HG03108 (cell line): ENCODE data around the gene RAD51B.
A peak's percentile ranks its signal among the peaks of the same experiment; 100 is the strongest.

Experiments used
- ATAC-seq: cut with Tn5 transposase; IDR thresholded peaks from one replicate; pipeline ENCODE4 v1.9.1; 2021; ENCODE audit warnings: moderate library complexity; ENCODE audit not compliant: unreplicated experiment

Gene RAD51B

DNA sequence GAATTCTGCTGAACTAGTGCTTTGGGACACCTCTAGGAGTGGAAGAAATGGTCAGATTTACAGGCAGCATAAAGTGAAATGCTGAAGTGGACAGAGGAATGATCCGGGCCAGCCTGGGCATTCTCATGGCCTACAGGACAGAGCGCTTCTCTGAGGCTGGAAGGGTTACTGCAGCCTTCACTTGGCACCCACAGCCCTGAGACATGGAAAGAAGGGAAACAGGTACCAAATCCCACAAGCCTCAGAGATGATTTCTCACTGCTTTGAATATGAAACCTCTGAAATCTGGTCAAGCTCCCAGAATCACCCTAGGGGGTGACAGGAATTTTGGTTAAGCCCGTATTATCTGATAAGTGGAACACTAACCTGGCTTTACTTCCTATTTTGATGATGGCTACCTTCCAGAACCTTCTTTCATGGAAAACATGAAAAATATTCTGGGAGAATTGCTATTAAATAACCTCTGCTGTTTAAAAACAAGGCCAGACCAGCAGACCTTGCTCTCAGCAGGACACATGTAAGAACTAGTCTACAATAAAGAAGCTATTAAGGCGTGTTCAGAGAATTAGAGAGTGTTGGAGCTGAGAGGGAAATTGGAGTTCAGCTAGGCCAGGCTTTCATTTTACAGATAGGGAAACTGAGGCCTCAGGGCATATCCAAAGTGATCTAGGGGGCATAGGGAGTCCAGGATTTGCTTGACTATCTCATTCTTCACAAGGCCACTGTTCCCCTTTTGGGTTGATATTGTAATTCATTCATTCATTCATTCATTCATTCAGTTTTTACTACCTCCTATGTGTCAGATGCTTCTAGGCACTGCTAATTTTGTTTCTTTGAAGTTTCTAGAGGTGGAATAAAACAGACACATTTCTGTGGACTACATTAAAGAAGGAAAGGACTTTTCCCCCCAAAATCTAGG is 691.8 kb downstream of the RAD51B start:
- no peak for ATAC-seq

DNA sequence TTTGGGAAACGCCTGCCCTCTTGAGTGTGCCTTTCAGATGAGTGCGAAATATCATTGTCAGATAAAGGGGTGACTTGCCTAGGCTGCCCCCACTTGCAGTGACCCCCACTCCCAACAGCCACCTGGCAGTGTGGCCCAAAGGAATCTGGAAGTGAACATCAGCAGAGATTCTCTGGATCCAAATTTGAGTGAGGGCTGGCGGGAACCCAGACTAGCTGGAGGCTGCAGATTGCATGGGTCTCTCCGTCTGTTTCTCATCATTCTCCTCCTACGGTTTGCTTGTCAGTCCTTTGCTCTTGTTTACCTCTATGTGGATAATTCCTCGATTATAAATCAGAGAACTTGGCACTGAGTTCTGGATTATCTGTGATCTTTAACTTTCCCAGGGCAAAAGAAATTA is 692.5 kb downstream of the RAD51B start:
- no peak for ATAC-seq

DNA sequence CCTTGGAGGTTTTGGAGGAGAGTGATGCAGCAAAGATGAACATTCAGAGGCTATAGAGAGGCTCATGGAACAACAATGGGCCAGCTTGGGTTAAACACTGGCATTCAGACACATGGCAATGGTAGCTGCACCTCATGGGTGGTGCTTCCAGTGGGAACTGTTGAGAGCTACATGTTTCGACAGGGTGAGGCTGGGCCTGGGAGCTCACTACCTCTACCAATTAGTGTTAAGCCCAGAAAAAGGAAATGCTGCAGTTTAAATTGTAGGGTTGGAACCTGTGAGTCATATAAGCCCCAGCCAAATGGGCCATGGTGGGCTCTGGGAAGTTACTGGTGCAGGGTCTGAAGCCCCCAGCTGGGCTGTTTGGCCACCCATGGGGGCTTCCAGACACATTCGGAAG is 693.6 kb downstream of the RAD51B start:
- no peak for ATAC-seq

DNA sequence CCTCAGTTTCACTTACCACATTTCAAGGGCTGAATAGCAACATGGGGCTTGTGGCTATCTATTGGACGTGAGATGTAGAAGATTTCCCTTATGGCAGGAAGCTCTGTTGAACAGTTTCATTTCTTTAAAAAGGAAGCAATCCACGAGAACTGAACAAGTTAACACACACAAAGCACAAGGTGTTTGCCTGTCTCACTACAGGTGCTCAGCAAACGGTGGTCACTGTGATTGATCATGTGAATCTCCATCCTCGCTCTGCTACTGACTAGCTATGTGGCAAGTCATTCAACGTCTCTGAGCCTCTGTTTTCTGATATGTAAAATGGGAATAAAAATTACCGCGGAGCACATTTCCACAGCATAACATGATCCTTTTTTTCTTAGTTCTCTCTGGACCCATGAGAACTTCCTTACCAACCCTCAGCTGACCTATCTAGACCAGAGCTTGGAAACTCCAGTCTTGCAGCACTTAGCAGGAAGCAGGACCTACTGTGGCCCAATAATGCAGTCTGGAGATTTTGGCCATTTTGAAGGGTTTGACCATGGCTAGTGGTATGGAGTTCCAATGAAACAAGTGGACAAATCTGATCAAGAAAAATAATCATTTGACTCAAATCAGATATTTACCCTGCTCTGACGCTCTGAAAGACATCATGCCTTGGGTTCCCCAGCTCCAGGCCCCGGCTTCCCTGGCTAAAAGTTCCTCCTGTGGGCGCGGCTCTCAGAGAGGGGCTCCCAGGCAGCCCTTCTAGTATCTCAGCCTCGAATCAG is 694.4 kb downstream of the RAD51B start:
- ATAC-seq: peak; percentile 57

DNA sequence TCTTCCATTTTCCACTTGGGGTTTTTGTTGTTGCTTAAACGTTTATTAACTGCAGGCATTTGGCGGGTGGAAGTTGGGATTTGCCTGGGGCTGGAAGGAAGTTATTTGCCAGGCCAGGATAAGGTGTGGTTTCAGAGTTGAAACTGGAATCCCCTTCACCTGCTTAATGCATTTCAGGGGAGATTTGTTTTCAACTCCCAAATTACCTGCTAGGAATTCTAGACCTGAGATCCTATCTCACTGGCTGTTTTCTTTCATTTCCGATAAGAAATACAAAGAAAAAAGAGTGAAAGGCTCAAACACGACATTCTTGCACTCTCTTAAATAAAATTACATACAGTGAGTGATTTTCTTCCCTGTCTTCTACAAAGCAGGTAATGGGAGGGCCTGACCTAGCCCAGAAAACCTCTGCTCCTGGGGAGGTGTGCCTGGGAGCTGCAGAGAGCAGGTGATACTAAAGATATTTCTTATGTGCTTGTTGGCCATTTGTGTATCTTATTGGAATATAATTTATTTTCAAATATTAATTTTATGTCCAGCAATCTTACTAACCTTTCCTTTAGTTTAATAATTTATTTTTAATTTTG is 695.1 kb downstream of the RAD51B start:
- no peak for ATAC-seq

DNA sequence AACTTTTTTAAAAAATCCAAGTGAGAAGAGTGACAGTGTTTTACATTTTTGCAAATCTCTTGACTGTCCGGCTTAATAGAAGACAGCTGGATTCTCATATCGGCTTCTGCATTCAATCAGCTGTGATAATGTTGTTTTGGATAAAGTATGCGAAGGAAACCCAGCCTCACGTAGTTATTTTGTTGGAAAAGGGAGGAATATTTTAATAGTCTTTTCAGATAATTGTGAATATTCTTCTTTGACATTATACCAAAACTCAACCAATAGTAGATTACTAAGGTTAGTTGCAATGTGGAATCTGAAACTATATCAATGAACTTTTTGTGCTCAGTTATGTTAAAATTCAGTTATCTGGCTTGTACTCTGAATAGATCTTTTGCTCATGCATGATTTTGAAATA is 696.8 kb downstream of the RAD51B start:
- ATAC-seq: no peak

DNA sequence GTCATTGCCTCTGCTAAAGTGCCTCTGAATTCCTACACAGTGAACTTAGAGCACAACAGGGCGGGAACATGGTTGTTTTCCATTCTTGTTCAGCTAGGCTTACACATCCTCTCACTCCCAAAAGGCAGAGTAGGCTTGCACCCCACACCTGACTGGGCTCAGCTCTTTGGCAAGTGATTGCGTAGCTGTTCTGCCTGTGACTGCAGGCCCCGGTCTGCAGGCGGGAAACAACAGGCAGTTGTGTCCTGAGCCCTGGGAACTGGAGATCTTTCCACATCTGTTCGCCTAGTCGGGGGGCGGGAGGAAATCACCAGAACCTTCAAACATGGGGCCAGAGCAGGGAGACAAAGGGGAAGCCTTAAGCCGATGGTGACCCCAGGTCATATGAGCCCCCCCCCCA is 698.6 kb downstream of the RAD51B start:
- no peak for ATAC-seq

DNA sequence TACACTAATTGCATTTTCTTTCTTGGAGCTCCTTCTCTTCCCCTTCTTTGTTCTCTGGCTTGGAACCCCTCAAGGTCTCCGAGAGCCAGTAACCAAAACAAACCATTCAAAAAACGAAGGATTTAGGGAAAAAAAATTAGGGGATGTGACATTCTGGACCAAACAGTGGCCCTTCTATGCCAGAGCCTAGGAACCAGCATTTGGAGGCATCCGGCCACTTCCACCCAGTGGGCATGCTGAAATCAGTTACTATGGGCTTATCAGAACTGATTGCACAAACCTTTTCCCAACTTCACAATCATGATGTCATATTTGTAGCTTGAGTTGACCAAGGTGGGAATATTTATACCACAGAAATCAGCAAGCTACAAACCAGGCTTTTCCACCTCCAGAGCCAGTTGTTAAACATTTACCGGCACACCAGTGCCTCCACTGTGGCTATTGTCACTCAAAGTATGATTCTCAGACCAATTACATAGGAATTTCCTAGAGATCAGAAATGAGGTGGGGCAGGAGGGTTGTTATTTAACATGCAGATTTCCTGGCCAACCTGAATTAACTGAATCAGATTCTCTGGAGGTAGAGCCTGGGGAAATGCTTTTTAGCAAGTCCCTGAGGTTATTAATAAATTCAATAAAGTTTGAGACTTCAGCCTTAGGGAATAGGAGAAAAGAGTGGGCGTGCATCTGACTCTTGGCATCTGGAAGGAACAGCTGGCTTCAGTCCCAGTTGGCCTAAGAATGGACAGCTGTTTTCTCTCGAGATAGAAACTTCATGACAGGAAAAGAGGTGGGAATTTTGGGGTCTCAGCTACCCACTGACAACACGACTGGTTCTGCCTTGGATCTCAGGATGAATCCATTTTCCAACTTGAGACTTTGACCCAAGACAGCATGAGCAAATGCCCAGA is 699.4 kb downstream of the RAD51B start:
- ATAC-seq: no peak

DNA sequence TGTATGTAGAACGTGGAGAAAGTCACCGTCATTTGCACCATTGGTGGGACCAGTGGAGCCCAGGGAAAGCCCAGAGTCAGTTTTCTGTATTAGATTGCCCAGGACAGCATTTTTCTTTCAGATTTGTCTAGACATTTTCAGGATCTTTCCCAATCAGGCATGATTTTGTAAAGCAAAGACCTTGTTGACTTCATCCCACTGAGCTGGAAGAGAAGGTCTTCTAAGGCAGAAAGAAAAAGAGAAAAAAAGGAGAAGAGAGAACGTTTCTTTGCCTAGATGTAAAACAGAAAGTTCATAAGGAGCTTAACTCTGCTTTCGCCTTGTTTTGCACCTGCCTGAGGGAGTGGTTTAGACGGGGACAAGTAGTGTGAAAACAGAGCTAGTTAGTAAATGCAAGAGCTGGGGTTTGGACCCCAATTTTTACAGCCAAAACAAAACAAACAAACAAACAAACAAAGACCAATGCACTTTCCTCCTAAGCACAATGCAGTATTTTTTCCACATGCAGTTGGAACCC is 700.1 kb downstream of the RAD51B start:
- ATAC-seq: no peak

DNA sequence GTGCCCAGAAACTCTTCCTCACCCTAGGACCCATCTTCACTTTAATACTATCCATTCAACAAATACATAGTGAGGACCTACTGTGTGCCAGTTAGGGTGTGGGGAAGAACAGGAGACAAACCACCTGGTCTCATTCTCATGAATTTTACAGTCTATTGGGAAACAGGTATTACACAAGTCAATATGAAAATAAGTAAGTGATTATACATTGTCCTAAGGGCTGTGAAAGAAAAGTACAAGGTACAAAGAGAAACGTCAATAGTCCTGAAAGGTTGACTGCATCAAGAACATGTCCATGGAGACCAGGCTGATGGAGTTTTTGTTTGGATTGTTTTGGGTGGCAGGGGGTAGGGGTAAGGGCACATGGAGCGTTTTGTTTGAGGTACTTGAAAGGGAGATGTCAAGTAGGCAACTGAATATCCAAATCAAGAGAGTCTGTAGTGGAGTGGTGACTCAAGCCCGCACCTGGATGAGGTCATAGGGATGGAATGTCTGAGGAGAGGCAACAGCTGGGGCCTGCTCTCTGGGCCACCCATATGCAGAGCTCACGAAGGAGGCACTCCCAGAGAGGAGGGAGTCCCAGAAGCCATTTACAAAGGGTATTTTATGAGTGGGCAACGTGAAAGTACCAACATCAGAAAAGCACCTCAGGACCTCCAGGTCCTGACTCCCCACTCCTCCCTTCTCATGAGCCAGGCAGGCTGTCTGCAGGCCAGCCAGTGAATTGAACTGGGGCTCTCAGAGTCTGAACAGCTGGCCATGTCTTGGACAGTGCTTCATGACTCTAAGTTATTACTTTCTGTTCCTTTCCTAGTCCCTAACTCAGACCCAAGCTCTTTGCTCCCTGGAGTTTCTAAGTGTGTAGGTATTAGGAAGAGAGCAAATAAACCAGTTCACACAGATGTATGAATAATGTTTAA is 701.3 kb downstream of the RAD51B start:
- no peak for ATAC-seq

DNA sequence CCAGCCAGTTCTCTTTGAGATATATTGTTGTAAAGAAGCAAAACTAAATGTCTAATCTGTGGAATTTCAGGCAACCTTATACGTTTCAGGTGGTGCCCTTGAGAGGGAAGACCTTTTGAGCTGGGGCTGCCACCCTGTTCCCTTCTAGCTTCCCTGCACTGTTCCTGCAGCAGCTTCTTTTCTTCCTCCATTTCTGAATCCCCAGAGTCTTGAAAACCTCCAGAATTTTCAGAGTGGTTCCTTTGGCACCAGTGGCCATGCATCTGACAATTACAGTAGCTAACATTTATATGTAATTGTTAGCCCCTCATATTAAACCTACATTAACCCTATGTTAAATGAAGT is 702.0 kb downstream of the RAD51B start:
- no peak for ATAC-seq

DNA sequence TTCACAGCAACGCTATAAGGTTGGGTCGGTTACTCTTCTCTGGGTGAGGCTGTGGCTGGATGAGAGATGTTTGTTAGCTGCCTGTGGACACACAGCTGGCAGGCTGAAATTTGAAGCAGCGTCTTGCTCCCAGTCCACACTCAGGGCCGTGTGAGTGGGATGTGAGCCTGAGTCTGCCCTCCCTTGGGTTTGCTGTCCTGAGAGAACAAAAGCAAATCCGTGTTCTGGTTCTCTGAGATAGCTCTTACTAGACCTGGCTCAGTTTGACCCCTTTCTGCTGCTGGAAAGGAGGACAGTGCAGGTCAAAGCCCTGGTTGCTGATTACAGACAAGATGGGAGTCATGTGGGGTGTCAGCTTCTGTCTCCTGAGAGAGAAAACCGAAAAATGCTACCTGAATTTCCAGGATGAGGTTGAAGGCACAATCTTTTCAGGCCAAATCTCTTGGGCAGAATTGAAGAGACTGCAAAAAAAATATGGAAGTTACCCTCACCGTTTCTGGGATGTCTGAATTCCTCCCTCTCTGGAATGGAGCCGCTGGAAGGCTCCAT is 702.5 kb downstream of the RAD51B start:
- no peak for ATAC-seq

DNA sequence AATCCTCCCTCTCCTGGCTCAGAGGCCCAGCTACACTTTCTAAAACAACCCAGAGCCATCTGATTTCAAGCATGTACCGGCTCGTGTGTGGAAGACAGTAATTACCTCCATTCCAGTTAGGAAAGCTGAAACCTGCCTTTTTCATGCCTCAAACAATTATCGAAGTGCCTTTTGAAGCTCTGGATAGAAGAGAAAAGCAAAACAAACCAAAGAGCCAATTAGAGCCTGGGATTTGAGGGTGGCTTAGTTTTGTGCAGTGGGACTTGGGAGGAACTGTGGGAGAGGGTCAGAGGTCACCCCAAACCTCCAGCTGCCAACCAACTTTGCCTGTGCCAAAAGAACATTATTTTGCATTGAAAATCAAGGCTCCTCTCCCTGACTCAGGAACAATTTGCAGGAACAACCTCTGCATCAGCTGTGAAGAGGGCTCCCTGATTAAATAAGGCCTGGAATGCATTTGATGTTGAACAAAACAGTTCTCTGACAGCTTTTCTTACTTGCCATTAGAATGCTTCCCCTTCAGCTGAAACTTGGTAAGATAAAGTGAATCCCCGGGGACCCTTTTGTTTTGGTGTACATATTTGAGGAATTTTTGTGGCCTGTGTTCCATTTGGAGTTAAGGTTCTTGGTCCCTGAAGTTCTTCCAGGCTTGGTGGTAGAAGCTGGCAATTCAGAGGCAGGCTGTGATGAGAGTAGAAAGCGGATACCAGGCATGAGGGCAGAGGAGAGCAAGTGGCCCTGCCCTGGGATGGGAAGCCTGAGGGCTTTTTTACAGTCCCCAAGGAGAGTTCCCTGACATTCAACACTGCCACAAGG is 703.1 kb downstream of the RAD51B start:
- no peak for ATAC-seq

DNA sequence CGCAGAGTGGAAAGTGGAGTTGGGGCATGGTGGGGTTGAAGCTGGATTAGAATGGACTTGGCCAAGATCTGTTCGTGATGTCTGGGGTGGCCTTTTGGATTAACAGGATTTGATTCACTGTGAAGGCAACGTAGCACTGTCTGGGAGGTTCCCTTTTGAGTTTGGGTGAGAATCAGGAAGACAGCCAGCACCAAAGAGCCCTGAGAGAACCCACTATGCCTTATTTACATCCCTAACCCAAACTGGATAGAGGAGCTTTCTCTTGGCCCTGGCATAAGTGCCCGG is 703.7 kb downstream of the RAD51B start:
- no peak for ATAC-seq

DNA sequence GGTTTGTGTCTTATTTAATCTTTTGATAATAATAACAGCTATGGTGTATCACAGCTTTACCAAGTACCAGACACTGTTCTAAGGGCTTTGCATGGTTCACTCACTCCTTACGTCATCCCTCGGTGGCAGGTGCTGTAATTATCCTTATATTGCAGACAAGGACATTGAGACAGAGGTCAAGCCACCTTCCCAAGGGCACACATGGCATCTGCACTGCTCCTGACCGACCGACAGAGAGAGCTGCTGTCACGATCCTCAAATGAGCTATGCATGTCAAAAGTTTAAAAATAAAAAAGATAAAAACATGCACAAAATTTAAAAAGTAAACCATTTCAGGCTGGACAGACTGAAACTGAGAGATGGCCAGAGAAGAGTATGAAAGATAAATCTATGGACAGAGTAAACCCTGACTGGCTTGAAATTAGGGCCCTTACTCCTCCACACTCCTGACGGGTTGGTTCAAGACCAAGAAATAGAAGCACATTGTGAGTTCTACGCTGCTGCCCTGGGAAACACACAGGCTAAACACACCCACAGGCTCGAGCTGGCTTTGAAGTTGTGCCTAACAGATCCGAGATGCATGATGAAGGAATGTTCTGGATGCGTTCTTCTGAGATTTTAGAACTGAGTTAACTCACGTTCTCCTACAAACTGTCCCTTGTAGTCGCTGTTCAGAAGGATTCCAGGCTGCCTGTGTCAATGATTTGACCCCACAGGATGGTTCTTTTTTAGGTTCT is 704.6 kb downstream of the RAD51B start:
- ATAC-seq: no peak

DNA sequence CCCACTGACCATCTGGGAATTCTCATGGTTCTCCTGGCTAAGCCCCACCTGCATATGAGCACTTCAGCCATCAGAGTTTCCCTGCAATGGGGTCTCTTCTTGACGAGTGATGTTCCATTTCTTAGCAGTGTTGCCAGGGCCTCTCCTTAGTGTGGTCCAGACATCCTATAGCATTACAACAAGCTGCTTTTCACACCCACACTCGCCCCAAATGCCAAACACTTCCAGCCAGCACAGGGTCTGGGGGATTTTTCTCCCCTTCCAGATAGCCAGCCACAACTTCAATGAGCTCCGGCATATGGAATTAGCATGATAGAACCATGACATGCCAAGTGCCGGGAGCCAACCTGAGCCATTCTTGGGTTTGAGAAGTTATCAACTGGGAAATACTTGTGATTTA is 705.9 kb downstream of the RAD51B start:
- no peak for ATAC-seq

DNA sequence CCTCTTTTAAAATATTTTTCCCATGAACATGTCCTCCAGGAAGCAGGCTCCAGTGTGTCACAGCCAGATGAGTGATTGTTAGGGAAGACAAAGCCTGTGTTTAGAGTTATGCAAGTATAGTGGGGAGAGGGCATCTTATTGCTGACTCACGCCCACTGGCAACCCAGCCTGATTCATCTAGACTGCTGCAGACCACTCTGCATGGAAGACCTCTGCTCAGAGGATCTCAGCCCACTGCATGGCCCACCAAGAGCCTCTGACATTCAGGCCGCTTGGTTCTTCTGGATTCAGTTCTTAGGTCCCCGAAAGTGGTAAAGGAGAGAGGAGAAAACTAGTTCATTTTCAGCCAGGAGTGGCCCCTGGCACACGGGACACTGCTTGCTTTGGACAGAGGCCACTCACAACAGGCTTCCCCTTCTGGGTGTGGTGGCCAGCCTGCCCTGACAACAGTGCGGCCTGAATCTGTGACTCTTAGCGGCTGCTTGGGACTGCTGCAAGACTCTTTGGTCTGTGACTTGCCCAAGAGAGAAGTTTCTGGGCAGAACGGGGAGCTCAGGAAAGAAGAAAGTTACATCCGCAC is 707.0 kb downstream of the RAD51B start:
- ATAC-seq: no peak
